ENCODE data around the gene FAM20A. TPM values are rescaled to one million over a fixed set of nuclear protein-coding genes. Genes with fewer than 3 reads are reported as not detected.

Gene FAM20A
- total and polyA plus RNA-seq, 2 of the 8 experiments (the other 6 are each of a cell fraction or from before 2014, with no cell fraction given), result 3.6 to 11.9 TPM

DNA sequence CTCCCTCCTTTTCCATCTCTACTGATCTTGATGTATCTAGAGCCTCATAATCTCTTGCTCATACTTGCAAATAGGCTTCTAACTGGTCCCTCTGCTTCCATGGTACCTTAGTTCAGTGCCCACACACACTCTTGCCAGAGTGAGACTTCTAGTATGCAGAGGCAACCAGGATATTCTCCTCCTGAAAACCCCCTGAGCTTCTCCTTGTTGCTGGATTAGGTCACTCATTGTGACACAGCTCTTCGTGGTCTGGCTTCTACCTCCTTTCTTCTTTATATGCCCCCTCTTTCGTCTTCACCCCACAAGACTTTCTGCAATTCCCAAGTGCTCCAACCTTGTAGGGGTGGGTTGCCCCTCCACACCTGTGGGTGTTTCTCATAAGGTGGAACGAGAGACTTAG, 2.5 kb upstream of the FAM20A start (continued):
- TF ChIP-seq RNF2 (IDR thresholded peaks at IDR 0.05; ENCODE audit: borderline replicate concordance, low read depth, low read length, missing control alignments, poor library complexity, severe bottlenecking) (no peak), RFX5 (IDR thresholded peaks at IDR 0.05; ENCODE audit: borderline replicate concordance, low read depth, low read length) (no peak), SIRT6 (IDR thresholded peaks at IDR 0.05; ENCODE audit: low read length) (no peak), CEBPB (IDR thresholded peaks at IDR 0.05; ENCODE audit: low read depth, low read length) (no peak), CREB1 (IDR thresholded peaks at IDR 0.05) (no peak), FOSL1 (IDR thresholded peaks at IDR 0.05; ENCODE audit: insufficient read depth, low read depth, low read length) (no peak), POLR2A (IDR thresholded peaks at IDR 0.05; ENCODE audit: control extremely low read depth in 1 of 2, low read depth in 2 of 2, low read length in 2 of 2) (no peak)
